ENCODE results near the gene VSIG2.

DNA sequence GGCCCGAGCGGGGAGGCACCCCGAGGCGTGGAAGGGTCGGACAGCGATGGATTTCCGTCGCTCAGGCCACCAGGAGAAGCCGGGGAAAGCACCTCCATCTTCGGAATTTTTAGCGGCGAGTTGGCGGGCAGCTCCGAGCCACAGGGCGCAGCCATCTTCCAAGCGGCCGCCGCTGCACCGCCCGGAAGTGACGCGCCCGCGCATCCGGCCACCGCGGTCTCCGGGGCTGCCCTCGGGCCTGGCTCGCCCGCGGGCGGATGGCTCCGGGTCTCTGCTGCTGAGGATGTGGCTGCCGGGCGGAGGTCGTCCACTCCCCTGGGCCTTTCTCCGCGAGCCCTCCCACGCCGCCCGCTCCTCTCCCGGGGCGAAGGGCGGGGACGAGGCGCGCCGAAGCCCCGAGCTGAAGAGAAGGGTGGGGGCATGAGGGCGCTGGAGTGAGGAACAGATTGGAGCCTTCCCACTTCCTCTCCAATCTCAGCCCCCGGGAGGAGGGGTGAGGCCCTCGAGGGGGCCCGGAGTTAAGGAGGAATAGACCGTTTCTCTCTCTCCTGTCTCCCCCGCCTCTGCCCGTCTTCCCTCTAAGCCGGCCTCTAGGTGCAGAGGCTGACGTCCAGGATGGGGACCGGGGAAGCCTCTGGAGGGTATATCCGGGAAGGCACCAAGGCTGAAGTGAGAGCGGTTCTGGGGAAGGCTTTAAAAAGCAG, 48.3 kb upstream of the VSIG2 start, which contains the start of gene MSANTD2:
- TF ChIP-seq, protein P1, sequence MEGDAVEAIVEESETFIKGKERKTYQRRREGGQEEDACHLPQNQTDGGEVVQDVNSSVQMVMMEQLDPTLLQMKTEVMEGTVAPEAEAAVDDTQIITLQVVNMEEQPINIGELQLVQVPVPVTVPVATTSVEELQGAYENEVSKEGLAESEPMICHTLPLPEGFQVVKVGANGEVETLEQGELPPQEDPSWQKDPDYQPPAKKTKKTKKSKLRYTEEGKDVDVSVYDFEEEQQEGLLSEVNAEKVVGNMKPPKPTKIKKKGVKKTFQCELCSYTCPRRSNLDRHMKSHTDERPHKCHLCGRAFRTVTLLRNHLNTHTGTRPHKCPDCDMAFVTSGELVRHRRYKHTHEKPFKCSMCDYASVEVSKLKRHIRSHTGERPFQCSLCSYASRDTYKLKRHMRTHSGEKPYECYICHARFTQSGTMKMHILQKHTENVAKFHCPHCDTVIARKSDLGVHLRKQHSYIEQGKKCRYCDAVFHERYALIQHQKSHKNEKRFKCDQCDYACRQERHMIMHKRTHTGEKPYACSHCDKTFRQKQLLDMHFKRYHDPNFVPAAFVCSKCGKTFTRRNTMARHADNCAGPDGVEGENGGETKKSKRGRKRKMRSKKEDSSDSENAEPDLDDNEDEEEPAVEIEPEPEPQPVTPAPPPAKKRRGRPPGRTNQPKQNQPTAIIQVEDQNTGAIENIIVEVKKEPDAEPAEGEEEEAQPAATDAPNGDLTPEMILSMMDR (IDR thresholded peaks at IDR 0.05), result peak in 2 of 5 experiments; percentile 41 to 45
- TF ChIP-seq POLR2A (IDR thresholded peaks at IDR 0.05), result peak in 1 of 2 donors; percentile 75
